Anterior cingulate cortex (tissue), 58 donors: ENCODE results near the gene C11orf54.
"Not testable (repeated sequence)": the region's sequence is repeated elsewhere in the genome, so short reads cannot be mapped to it uniquely, and the experiment has no call there.

ENCODE experiments used
- DNase-seq, 58 donors: peaks; one replicate each; lab custom pipeline; 2025; lab: John Stamatoyannopoulos, UW

The C11orf54 gene

DNA sequence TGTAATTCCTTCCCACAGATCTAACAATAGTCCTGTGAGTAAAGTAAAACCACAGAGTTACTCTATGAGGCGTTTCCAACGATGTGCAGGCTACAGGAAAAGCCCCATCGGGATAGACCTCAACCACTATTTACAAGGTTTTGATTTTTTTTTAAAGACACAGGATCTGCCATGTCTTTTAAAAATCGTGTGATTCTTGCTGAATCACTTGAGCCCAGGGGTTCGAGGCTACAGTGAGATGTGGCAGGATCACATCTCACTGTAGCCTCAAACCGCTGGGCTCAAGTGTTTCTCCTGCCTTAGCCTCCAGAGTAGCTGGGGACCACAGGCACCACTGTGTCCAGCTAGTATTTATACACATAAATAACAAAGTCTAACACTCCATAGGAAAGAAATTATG lies 8.0 kb upstream of the C11orf54 start:
- DNase-seq = no peak

DNA sequence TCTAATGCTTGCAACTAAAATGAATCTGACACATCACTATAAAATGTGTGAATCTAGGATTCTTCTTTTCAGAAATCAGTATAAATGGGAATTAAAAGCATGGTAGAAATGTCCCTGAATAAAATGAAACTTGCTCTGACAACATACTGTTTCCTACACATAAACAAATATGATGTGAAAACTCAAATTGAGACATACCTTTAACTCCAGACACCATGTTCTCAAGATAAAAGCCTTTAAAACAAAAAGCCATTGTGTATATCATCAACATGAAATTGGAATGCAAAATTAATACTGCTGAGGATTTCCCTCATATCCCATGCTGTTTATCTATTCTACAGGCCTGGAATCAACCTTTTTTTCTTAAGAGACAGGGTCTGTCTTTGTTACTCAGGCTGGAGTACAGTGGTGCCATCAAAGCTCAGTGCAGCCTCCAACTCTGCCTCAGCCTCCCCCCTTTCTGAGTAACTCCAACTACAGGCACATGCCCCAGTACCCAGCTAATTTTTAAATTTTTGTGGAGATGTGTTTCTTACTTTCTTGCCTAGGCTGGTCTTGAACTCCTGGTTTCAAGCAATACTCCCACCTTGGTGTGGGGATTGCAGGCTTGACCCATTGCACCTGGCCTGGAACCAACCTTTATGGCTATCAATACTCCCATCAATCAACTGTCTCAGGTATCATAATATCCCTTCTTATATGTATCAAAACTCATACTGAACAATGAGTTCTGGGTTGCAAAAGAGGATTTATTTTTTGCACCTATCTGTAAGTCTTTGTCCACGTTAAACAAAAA lies 6.8 kb upstream of the C11orf54 start:
- DNase-seq = no peak

DNA sequence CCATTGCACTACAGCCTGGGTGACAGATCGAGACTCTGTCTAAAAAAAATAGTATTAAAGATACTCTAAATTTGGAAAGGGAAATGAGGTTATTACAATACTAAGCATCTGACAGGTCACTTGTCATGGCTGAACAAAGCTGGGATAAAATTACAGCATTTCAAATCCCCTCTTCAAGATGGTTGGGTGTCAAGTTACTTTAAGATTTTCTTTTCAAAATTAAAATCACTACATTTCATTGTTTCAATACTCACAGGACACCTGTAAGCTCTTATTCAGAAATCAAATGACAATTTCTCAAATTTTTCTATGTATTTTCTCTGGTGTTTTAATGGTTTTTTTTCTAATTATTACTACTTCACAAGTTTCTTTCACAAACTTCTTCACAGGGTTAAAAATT lies 5.8 kb upstream of the C11orf54 start:
- no peak for DNase-seq

DNA sequence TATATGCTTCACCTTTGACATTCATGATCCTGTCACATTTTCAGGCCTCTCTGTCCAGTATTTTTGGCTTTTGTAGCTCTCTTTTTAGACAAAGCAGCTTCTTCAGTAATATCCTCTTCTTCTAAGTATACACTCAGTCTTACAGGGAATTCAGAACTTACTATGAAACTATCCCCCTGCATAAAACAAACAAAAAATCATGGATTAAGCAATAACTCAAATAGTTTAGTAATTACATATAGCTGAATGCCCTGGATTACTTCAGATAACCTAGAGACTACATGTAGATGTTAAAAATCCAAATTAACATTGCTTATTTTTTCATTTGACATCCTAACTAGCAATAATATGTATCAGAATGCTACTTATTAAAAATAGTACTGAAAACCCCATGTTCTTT lies 5.3 kb upstream of the C11orf54 start:
- no peak for DNase-seq

- DNase-seq = no peak
Measured at GRCh38 chr11:93737904-93738612, 3.4 kb upstream of the C11orf54 start.

GRCh38 chr11:93738647-93739081 lies 2.8 kb upstream of the C11orf54 start:
- no peak for DNase-seq

DNA sequence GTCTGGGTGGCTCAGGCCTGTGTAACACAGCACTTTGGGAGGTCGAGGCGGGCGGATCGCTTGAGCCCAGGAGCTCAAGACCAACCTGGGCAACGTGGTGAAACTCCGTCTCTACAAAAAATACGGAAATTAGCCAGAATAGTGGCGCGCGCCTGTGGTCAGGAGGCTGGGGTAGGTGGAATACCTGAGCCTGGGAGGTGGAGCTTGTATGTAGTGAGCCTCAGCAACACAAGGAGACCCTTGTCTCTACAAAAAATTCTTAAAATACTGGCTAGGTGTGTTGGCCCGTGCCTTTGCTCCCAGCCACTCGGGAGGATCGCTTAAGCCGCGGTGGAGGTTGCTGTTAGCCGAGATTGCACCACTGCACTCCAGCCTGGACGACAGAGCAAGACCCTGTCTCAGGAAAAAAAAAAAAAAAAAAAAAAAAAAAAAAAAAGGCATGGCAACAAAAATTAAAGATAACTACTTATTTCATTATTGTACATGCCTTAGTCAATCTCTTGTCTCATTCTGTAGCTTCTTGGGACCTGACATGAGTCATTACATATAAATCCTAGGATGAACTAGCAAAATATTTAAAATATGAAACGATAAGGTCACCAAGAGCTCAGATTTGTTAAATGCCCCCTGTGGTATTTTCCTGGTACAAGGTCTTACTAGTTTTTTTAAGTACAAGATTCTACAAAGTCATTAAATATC lies 1.3 kb upstream of the C11orf54 start:
- no peak for DNase-seq

DNA sequence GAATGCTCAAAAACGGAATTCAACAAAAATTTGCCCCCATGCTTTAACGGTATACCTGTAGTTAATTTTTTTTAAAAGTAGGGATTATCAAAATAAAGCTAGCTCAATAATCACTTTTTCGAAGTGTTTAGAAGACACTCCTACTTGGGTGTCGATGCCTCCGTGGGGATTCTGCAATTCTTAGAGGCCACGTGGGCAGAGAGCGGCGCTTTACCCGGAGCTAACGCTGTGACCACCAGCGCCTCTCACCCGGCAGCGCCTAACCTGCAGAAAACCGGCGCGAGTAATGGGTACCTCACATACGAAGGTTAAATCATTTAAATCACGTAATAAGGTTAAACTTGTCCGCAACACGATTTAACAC lies 760 bp upstream of the C11orf54 start:
- peak in 33 of 58 donors; percentile 18 to 78 (median 47) for DNase-seq

- DNase-seq = peak in 2 of 58 donors; percentile 57 to 58
Measured at GRCh38 chr11:93741882-93742226, 382 bp downstream of the C11orf54 start.

GRCh38 chr11:93743291-93743690 lies 1.8 kb downstream of the C11orf54 start:
- no peak for DNase-seq

GRCh38 chr11:93744669-93745004 lies 3.2 kb downstream of the C11orf54 start:
- peak in 2 of 58 donors; percentile 8 to 28 for DNase-seq

GRCh38 chr11:93745005-93745755 lies 3.7 kb downstream of the C11orf54 start:
- DNase-seq = peak in 13 of 58 donors; percentile 5 to 44 (median 12)

GRCh38 chr11:93746101-93746500 lies 4.6 kb downstream of the C11orf54 start:
- DNase-seq = no peak

GRCh38 chr11:93747122-93747521 lies 5.7 kb downstream of the C11orf54 start:
- DNase-seq = no peak

DNA sequence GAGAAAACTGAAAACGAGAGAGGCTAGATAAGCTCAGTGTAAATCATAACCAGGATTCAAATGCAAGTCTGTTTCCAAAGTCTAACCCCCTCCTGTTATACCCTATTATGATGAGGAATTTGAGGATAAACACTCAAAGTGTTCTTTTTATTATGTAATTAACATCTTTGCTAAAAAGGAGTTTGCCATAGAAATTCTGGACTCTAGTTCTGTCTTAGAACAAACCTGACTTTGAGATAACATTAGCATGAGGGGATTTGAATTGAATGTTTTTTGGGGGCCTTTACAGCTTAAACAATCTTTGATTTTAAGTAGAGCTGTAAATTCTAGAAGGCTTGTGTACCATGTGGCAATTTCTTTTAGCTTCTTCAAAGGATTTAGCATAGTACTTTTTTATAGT lies 9.5 kb downstream of the C11orf54 start:
- no peak for DNase-seq

DNA sequence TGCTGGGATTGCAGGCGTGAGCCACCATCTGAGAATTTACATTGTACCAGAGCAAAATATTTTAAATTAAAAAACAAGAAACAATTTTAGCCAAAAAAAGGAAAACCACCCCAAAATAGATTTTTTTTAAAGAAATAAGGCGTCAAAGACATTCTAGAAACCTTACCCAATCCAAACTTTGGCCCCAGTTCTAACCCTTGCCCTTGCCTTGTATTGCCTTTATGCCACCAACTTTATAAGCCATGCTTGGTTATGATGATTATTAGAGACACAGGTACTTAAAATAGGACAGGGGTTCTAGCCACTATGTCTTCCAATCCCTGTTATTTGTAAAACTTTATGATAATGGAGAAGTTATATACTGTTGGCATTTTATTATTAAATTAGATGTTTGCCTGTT lies 11.8 kb downstream of the C11orf54 start:
- no peak for DNase-seq

- no peak for DNase-seq
Measured at GRCh38 chr11:93756748-93757147, 15.3 kb downstream of the C11orf54 start.

- DNase-seq = no peak
Measured at GRCh38 chr11:93757301-93757700, 15.8 kb downstream of the C11orf54 start.

DNA sequence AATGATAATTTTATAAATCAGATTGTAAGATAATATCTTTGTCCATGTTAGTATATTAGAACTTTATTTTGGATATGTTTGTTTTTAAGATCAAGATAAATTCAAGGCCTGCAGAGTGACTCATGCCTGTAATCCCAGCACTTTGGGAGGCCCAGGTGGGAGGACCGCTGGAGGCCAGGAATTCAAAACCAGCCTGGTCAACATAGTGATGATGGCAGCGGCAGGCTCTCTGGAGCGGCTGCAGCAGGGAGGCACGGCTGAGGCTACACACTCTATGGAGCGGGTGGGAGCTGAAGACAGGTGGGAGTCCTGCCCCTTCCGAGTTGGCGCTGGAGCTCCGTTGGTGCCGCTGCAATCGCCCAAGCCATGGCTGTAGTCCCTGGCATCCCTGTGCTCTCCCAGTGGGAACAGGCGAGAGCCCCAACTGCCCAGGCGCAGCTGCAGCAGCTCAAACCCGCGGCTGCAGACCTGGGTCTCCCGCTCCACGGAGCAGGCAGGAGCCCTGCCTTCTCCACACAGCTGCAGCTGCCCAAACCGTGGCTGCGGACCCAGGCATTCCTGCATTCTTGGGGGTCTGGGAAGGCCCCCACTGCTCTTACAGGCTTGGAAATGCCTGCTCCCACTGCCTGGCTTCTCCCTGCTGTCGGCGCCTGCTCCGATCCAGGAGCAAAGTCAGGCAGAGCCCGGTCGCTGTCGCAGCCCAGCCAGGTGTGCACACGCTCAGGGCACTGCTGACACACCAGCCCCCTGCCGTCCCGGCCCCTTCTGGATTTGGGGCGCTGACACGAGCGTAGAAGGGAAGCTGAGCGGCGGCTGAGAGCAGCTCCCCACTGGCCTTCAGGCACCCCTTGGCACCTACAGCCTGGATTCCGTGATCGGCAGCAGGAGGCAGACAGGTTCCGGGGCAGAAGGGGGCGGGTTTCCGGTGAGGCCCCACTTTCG lies 16.7 kb downstream of the C11orf54 start:
- no peak for DNase-seq

GRCh38 chr11:93759123-93759522 lies 17.7 kb downstream of the C11orf54 start:
- DNase-seq = not testable (repeated sequence)
